GM23338 (cell line): ENCODE measurements around the gene ZNF165. TPM values are rescaled to one million over a fixed set of nuclear protein-coding genes. Genes with fewer than 3 reads are reported as not detected.

ENCODE experiments used
- ATAC-seq: fragments of 200-7000 bp; cut with Tn5 transposase; 3 replicates; pipeline ENCODE4 v1.9.1; 2020
- DNase-seq: peaks from one replicate; pipeline ENCODE4 v3.0.0-alpha.2; 2015; ENCODE audit warnings: low spot score
- H2AFZ ChIP-seq: fragments of 200-600 bp; sonication (generic); 2 replicates; pipeline ENCODE4 v1.8.0; 2016; ENCODE audit warnings: antibody characterized with exemption, mild to moderate bottlenecking, moderate library complexity
- H3F3A ChIP-seq: fragments of 200-600 bp; sonication (generic); replicated peaks from 2 replicates; pipeline ENCODE4 v1.8.0; 2017; ENCODE audit warnings: antibody characterized with exemption, mixed run types, low read depth
- H3K27ac ChIP-seq: fragments of 200-600 bp; sonication (generic); 2 replicates; pipeline ENCODE4 v1.6.1; 2016; ENCODE audit warnings: low read depth
- H3K27me3 ChIP-seq: fragments of 200-600 bp; sonication (generic); 2 replicates; pipeline ENCODE4 v1.8.0; 2016; ENCODE audit warnings: mild to moderate bottlenecking, mixed run types, moderate library complexity; ENCODE audit not compliant: insufficient read depth
- H3K36me3 ChIP-seq: fragments of 200-600 bp; sonication (generic); 2 replicates; pipeline ENCODE4 v1.8.0; 2016; ENCODE audit warnings: mild to moderate bottlenecking; ENCODE audit not compliant: insufficient read depth
- H3K4me1 ChIP-seq: fragments of 200-600 bp; sonication (generic); 2 replicates; pipeline ENCODE4 v1.8.0; 2016; ENCODE audit warnings: mild to moderate bottlenecking, moderate library complexity; ENCODE audit not compliant: insufficient read depth
- H3K4me2 ChIP-seq: fragments of 200-600 bp; sonication (generic); 2 replicates; pipeline ENCODE4 v1.7.1; 2017; ENCODE audit warnings: mixed run types
- H3K4me3 ChIP-seq: fragments of 200-600 bp; sonication (generic); 2 replicates; pipeline ENCODE4 v1.6.1; 2016; ENCODE audit warnings: mixed run types
- H3K79me2 ChIP-seq: fragments of 200-600 bp; sonication (generic); replicated peaks from 2 replicates; pipeline ENCODE4 v1.8.0; 2017; ENCODE audit warnings: mild to moderate bottlenecking; ENCODE audit not compliant: insufficient read depth
- H3K9me2 ChIP-seq: fragments of 200-600 bp; sonication (generic); 2 replicates; pipeline ENCODE4 v1.8.0; 2017; ENCODE audit not compliant: insufficient read depth
- H4K20me1 ChIP-seq: fragments of 200-600 bp; sonication (generic); replicated peaks from 2 replicates; pipeline ENCODE4 v1.8.0; 2017; ENCODE audit warnings: mild to moderate bottlenecking; ENCODE audit not compliant: insufficient read depth
- H3K27ac Mint-ChIP-seq: 2 replicates; pipeline ENCODE4 v1.8.0; 2020; ENCODE audit warnings: inconsistent platforms, mild to moderate bottlenecking, moderate library complexity, mixed read lengths
- H3K27me3 Mint-ChIP-seq: 3 replicates; pipeline ENCODE4 v1.8.0; 2022; ENCODE audit warnings: low read depth, mild to moderate bottlenecking, moderate library complexity, mixed read lengths, inconsistent platforms; ENCODE audit not compliant: insufficient read depth, poor library complexity
- H3K36me3 Mint-ChIP-seq: 3 replicates; pipeline ENCODE4 v1.8.0; 2021; ENCODE audit warnings: low read depth, mild to moderate bottlenecking, inconsistent platforms, moderate library complexity, mixed read lengths
- H3K4me1 Mint-ChIP-seq: 3 replicates; pipeline ENCODE4 v1.8.0; 2020; ENCODE audit warnings: mild to moderate bottlenecking, inconsistent platforms, mixed read lengths
- H3K4me3 Mint-ChIP-seq: 3 replicates; pipeline ENCODE4 v1.8.0; 2021; ENCODE audit warnings: moderate library complexity, mild to moderate bottlenecking, inconsistent platforms, mixed read lengths
- H3K9me3 Mint-ChIP-seq: 3 replicates; pipeline ENCODE4 v1.8.0; 2020; ENCODE audit warnings: moderate library complexity, mild to moderate bottlenecking, inconsistent platforms, mixed read lengths
- CREB1 ChIP-seq: fragments of 250-450 bp; sonication (Bioruptor Pico); IDR thresholded peaks from 2 replicates; pipeline ENCODE4 v1.5.0; 2020; ENCODE audit warnings: low read depth, mild to moderate bottlenecking, moderate library complexity
- EZH2 ChIP-seq: fragments of 200-600 bp; sonication (generic); IDR thresholded peaks from one replicate; pipeline ENCODE4 v1.8.0; 2017; ENCODE audit warnings: antibody characterized with exemption, mild to moderate bottlenecking, low read depth; ENCODE audit not compliant: unreplicated experiment
- JUNB ChIP-seq: IDR thresholded peaks from one replicate; pipeline ENCODE4 v1.6.1; 2016; ENCODE audit warnings: antibody characterized with exemption; ENCODE audit not compliant: unreplicated experiment
- NANOG ChIP-seq: IDR thresholded peaks from 2 replicates; pipeline ENCODE4 v1.6.1; 2016; ENCODE audit warnings: antibody characterized with exemption, borderline replicate concordance
- ZNF114 ChIP-seq: fragments of 250-450 bp; sonication (Bioruptor Pico); IDR thresholded peaks from 2 replicates; pipeline ENCODE4 v1.5.0; 2020; ENCODE audit warnings: mild to moderate bottlenecking, moderate library complexity
- ZNF331 ChIP-seq: fragments of 250-450 bp; sonication (Bioruptor Pico); IDR thresholded peaks from 2 replicates; pipeline ENCODE4 v1.5.0; 2020; ENCODE audit warnings: low read depth, mild to moderate bottlenecking, moderate library complexity
- polyA plus RNA-seq: library from polyadenylated mRNA; unstranded; fragments of >200 nt; fragmentation: Nextera tagmentation; extraction: Ambion mirVana; gene quantifications from 2 replicates; pipeline ENCODE4 v1.2.1, GENCODE V29; 2016
- total RNA-seq: library from RNA; depleted of rRNA; stranded (reverse); fragments of >200 nt; shearing (Covaris generic); gene quantifications from 2 replicates; pipeline ENCODE4 v1.2.3, GENCODE V29; 2014
- TF ChIP-seq, protein P1 (sequence below): IDR thresholded peaks from one replicate; pipeline ENCODE4 v1.6.1; 2018; ENCODE audit warnings: antibody characterized with exemption; ENCODE audit not compliant: unreplicated experiment
- TF ChIP-seq, protein P2 (sequence below): fragments of 250-450 bp; sonication (Bioruptor Pico); IDR thresholded peaks from 2 replicates; pipeline ENCODE4 v1.5.0; 2020; ENCODE audit warnings: mild to moderate bottlenecking, moderate library complexity
- TF ChIP-seq, protein P3 (sequence below), 2 experiments: fragments of 200-600 bp in 1 of 2; sonication (generic) in 1 of 2; conservative IDR thresholded peaks; 2 replicates each; pipeline versions ENCODE4 v1.5.1 to v1.6.1; 2016 to 2017; ENCODE audit warnings: antibody characterized with exemption in 2 of 2, low read depth in 2 of 2, mild to moderate bottlenecking in 2 of 2, moderate library complexity in 1 of 2

Gene ZNF165
- total and polyA plus RNA-seq, 2 experiments from 2014 or later, result 5.5 to 8.9 TPM

DNA sequence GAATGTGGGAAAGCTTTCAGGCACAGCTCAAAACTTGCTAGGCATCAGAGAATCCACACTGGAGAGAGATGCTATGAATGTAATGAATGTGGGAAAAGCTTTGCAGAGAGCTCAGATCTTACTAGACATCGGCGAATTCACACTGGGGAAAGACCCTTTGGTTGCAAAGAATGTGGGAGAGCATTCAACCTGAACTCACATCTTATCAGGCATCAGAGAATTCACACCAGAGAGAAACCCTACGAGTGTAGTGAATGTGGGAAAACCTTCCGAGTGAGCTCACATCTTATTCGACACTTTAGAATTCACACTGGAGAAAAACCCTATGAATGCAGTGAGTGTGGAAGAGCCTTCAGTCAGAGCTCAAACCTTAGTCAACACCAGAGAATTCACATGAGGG, 8.7 kb downstream of the ZNF165 start (continued):
- TF ChIP-seq JUNB (no peak), ZNF331 (CRISPR knock-in tag) (no peak), NANOG (no peak), EZH2 (no peak)
- TF ChIP-seq, protein P1, sequence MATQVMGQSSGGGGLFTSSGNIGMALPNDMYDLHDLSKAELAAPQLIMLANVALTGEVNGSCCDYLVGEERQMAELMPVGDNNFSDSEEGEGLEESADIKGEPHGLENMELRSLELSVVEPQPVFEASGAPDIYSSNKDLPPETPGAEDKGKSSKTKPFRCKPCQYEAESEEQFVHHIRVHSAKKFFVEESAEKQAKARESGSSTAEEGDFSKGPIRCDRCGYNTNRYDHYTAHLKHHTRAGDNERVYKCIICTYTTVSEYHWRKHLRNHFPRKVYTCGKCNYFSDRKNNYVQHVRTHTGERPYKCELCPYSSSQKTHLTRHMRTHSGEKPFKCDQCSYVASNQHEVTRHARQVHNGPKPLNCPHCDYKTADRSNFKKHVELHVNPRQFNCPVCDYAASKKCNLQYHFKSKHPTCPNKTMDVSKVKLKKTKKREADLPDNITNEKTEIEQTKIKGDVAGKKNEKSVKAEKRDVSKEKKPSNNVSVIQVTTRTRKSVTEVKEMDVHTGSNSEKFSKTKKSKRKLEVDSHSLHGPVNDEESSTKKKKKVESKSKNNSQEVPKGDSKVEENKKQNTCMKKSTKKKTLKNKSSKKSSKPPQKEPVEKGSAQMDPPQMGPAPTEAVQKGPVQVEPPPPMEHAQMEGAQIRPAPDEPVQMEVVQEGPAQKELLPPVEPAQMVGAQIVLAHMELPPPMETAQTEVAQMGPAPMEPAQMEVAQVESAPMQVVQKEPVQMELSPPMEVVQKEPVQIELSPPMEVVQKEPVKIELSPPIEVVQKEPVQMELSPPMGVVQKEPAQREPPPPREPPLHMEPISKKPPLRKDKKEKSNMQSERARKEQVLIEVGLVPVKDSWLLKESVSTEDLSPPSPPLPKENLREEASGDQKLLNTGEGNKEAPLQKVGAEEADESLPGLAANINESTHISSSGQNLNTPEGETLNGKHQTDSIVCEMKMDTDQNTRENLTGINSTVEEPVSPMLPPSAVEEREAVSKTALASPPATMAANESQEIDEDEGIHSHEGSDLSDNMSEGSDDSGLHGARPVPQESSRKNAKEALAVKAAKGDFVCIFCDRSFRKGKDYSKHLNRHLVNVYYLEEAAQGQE, result no peak

DNA sequence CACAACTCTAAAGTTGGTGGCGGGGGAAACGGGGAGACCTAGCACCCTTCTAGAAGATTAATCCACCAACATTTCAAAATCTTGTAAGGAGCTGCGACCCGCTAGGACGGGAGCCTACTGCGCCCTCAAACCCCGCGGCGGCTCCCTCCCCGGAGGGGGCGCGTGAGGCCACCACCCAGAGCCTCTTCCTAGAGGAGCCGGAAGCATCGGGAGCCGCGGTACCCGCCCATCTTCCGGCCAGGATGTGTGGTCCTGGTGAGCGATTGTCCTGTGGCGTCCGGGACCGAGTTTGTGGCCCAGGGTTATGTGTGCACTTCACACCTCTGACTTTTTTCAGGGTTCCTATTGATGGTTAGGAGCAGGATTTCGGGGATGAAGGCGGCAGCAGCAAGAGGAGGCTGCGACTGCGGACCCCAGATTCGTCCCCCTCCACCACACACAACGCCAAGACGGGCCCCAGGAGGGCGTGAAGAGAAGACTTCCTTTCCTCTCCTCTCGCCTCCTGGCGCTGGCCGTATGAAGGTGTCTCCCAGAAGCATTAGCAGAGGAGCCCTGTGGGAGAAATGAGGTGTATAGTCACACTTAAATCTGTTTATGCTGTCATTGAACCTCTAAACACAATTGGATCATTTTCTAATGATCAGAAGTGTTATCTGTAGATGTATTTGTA, 10.7 kb downstream of the ZNF165 start:
- H3K9me2 ChIP-seq, result peaks cover 9% of the 10 kb centered on the region; the same call in 1 of the 2 replicates
- DNase-seq (no peak), ATAC-seq (no peak; the same call in 2 of the 3 replicates)
- no peaks in the 10 kb centered on the region for H3K4me1 ChIP-seq
- H3K4me3 Mint-ChIP-seq, result no peak overlapping the region
- H3K27ac ChIP-seq, result no peak overlapping the region
- peaks cover 45% of the 10 kb centered on the region for H3K9me3 Mint-ChIP-seq
- no peak overlapping the region for H3K4me3 ChIP-seq
- no peaks in the 10 kb centered on the region for H3F3A ChIP-seq
- TF ChIP-seq CREB1 (CRISPR knock-in tag) (no peak), NANOG (no peak), EZH2 (no peak), ZNF114 (CRISPR knock-in tag) (no peak)
- TF ChIP-seq, protein P2, sequence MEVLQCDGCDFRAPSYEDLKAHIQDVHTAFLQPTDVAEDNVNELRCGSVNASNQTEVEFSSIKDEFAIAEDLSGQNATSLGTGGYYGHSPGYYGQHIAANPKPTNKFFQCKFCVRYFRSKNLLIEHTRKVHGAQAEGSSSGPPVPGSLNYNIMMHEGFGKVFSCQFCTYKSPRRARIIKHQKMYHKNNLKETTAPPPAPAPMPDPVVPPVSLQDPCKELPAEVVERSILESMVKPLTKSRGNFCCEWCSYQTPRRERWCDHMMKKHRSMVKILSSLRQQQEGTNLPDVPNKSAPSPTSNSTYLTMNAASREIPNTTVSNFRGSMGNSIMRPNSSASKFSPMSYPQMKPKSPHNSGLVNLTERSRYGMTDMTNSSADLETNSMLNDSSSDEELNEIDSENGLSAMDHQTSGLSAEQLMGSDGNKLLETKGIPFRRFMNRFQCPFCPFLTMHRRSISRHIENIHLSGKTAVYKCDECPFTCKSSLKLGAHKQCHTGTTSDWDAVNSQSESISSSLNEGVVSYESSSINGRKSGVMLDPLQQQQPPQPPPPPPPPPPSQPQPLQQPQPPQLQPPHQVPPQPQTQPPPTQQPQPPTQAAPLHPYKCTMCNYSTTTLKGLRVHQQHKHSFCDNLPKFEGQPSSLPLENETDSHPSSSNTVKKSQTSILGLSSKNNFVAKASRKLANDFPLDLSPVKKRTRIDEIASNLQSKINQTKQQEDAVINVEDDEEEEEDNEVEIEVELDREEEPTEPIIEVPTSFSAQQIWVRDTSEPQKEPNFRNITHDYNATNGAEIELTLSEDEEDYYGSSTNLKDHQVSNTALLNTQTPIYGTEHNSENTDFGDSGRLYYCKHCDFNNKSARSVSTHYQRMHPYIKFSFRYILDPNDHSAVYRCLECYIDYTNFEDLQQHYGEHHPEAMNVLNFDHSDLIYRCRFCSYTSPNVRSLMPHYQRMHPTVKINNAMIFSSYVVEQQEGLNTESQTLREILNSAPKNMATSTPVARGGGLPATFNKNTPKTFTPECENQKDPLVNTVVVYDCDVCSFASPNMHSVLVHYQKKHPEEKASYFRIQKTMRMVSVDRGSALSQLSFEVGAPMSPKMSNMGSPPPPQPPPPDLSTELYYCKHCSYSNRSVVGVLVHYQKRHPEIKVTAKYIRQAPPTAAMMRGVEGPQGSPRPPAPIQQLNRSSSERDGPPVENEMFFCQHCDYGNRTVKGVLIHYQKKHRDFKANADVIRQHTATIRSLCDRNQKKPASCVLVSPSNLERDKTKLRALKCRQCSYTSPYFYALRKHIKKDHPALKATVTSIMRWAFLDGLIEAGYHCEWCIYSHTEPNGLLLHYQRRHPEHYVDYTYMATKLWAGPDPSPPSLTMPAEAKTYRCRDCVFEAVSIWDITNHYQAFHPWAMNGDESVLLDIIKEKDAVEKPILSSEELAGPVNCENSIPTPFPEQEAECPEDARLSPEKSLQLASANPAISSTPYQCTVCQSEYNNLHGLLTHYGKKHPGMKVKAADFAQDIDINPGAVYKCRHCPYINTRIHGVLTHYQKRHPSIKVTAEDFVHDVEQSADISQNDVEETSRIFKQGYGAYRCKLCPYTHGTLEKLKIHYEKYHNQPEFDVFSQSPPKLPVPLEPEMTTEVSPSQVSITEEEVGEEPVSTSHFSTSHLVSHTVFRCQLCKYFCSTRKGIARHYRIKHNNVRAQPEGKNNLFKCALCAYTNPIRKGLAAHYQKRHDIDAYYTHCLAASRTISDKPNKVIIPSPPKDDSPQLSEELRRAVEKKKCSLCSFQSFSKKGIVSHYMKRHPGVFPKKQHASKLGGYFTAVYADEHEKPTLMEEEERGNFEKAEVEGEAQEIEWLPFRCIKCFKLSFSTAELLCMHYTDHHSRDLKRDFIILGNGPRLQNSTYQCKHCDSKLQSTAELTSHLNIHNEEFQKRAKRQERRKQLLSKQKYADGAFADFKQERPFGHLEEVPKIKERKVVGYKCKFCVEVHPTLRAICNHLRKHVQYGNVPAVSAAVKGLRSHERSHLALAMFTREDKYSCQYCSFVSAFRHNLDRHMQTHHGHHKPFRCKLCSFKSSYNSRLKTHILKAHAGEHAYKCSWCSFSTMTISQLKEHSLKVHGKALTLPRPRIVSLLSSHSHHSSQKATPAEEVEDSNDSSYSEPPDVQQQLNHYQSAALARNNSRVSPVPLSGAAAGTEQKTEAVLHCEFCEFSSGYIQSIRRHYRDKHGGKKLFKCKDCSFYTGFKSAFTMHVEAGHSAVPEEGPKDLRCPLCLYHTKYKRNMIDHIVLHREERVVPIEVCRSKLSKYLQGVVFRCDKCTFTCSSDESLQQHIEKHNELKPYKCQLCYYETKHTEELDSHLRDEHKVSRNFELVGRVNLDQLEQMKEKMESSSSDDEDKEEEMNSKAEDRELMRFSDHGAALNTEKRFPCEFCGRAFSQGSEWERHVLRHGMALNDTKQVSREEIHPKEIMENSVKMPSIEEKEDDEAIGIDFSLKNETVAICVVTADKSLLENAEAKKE (CRISPR knock-in tag), result no peak
- TF ChIP-seq, protein P3, sequence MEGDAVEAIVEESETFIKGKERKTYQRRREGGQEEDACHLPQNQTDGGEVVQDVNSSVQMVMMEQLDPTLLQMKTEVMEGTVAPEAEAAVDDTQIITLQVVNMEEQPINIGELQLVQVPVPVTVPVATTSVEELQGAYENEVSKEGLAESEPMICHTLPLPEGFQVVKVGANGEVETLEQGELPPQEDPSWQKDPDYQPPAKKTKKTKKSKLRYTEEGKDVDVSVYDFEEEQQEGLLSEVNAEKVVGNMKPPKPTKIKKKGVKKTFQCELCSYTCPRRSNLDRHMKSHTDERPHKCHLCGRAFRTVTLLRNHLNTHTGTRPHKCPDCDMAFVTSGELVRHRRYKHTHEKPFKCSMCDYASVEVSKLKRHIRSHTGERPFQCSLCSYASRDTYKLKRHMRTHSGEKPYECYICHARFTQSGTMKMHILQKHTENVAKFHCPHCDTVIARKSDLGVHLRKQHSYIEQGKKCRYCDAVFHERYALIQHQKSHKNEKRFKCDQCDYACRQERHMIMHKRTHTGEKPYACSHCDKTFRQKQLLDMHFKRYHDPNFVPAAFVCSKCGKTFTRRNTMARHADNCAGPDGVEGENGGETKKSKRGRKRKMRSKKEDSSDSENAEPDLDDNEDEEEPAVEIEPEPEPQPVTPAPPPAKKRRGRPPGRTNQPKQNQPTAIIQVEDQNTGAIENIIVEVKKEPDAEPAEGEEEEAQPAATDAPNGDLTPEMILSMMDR (conservative IDR thresholded peaks at IDR 0.05; ENCODE audit: low read depth in 2 of 2), result no peak
- no peaks in the 10 kb centered on the region for H3K4me1 Mint-ChIP-seq
- H3K27me3 Mint-ChIP-seq, result no peaks in the 10 kb centered on the region
- no peak overlapping the region for H3K4me2 ChIP-seq
- no peaks in the 10 kb centered on the region for H3K79me2 ChIP-seq
- H3K36me3 Mint-ChIP-seq, result peaks cover 64% of the 10 kb centered on the region
- H3K27ac Mint-ChIP-seq, result no peak overlapping the region
- no peaks in the 10 kb centered on the region for H3K27me3 ChIP-seq
- peaks cover 45% of the 10 kb centered on the region for H3K36me3 ChIP-seq
- H4K20me1 ChIP-seq, result no peaks in the 10 kb centered on the region
- H2AFZ ChIP-seq, result no peak overlapping the region
